GM13977 (cell line): ENCODE data around the gene NRROS.

Source experiments
- DNase-seq: peaks from one replicate; pipeline ENCODE4 v3.0.0; 2012; ENCODE audit warnings: low spot score
- CTCF ChIP-seq: IDR thresholded peaks from 2 replicates; pipeline ENCODE4 v1.5.1; 2012; ENCODE audit warnings: mild to moderate bottlenecking, control low read depth; ENCODE audit not compliant: insufficient read depth; ENCODE audit errors: extremely low read depth, missing control alignments
- in situ Hi-C: fragments of 300-500 bp; cut with MboI; formaldehyde crosslinking; loops from one replicate; pipeline ENCODE4 v1.12.0; 2022; ENCODE audit warnings: low sequenced_read_pairs, low pct_unique_long_range_greater_than_20kb, mixed read lengths, inconsistent platforms; ENCODE audit not compliant: unreplicated experiment

NRROS gene

DNA sequence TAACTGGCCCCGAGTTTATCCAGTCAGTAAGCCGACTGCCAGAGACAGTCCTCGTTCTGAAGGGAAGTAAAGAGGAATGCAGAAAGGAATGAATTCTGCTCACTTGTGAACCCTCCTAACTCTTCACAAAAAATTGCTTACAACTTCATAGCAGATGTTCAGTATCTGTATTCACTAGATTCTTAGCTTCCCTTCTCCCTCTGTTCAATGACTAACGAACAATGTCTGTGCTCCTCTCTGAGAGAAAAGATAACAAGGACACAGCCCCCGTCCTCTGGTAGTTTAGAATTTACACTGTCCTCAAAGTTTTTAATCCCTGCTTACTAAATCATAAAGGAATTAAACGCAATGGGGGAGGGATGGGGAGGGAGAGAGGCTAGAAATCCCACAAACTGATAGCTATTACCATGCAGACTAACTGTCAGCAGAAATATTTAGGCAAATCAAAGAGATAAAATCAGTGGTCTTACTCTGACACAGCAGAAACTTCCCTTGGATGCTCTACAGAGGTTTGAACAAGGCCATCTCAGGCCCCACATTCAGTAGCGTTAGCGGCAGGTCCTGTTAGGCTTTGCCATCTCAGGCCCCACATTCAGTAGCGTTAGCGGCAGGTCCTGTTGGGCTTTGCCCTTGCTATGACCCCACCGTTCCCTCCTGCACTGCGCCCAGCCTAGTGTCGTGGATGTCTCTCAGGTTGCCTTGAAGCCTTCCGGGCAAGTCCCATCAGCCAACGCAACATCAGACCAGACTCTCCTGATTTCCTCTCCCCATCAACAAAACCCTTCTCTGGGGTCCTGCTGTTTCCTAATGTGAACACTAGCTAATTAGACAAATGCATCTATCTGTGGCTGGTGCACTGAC, 23.4 kb downstream of the NRROS start:
- TF ChIP-seq CTCF, result no peak
- no peak for DNase-seq
- in situ Hi-C loops, result no loop called here

DNA sequence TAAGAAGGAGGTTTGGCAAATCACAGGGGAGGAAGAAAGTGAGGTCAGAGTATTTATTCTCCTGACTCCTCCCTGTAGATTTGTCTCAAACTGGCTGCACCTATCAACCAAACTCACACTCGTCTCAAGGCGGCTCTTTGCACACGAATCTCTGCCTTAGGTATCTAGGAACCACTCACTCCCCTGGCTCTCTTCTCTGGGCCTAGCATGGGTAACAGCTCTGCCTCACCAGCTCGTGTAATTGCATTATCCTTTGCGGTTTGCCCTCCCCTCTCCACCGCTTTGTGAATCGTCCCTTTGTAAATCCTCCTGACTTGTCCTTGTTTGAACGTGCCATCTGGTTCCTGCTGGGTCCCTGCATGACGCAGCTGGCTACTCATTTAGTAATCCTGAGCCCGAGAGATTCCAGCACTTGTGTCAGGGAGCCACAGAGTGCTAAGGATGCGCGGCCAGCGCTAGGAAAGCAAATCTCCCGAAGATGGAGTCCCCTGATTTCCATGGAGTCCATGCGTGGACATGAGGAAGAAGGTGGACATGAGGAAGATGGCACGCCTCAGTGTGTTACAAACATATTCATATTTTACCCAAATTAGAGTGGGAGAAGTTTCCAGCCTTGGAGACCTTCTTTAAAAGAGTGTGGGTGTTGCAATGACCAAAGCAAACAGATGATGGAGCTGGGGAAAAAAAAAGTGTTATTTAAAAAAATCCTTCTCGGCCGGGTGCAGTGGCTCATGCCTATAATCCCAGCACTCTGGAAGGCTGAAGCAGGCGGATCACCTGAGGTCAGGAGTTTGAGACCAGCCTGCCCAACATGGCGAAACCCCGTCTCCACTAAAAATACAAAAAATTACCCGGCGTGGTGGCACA, 26.7 kb downstream of the NRROS start:
- TF ChIP-seq CTCF, result no peak
- no peak for DNase-seq
- in situ Hi-C loops, result no loop called here

GRCh38 chr3:196667056-196667825, 27.7 kb downstream of the NRROS start:
- no peak for TF ChIP-seq CTCF
- no peak for DNase-seq
- in situ Hi-C loops, result no loop called here

DNA sequence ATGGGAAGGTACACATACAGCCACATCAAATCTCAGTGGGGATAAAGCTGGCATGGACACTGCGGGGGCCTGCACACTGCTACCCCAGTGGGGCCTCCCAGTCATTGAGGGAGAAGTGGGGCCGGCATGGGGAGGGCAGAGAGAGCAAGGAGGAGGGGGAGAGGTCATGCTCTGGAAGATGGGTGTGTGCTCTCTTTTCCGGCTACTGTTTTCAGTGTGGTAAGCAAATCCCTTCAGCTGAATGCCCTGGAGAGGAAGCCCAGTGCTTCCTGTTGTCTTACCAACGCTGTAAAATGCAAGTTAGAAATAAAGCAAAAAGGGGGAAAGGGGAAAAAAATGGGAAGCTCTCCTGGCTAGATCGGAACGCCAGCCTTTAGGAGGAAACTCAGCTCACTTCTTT, 30.8 kb downstream of the NRROS start:
- no peak for TF ChIP-seq CTCF
- DNase-seq, result no peak
- in situ Hi-C loops, result no loop called here

GRCh38 chr3:196673632-196674031, 34.1 kb downstream of the NRROS start:
- TF ChIP-seq CTCF, result no peak
- in situ Hi-C loops, result no loop called here
- DNase-seq, result no peak

- in situ Hi-C loops, result no loop called here
- TF ChIP-seq CTCF, result no peak
- no peak for DNase-seq
These were observed 37.9 kb downstream of the NRROS start for GRCh38 chr3:196677353-196677752.
